SH-SY5Y (cell line): ENCODE data around the gene CHI3L1.

ENCODE experiments used
- GATA2 ChIP-seq: IDR thresholded peaks from 2 replicates; pipeline ENCODE4 v1.6.1; 2011; ENCODE audit warnings: mild to moderate bottlenecking, low read depth, low read length
- GATA3 ChIP-seq: IDR thresholded peaks from 2 replicates; pipeline ENCODE4 v1.6.1; 2011; ENCODE audit warnings: low read depth, mild to moderate bottlenecking, low read length, moderate library complexity

DNA sequence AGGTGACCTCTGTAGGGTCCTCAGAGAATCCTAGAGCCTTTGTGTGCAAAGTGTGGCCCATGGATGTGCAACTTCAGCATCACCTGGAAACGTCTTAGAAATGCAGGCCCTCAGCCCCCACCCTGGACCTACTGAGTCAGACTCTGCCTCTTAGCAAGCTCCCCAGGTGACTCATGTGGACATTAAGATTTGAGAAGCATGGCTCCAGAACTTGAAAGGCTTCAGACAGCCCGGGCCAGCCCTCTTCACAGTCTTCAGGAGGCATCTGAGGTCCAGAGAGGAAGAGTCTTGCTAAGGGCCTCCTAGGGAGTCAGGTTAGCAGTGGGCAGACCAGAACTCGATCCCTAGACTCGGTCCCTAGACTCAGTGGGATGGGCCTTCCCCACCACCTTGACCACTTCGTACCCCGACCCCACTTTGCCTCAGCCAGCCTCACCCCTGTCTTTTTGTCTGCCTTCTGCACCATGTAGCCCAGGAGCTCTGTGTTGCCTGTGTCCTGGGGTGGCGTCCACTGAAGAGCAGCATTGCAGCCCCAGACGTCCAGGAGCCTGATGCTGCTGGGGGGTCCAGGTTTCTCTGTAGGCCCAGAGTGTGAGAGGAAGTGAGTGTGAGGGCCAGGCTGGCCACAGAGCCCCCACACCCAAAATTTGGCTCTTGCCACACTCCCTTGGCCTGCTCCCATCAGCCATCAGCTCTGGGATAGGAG lies 15.7 kb downstream of the CHI3L1 start:
- TF ChIP-seq GATA2, result no peak
- no peak for TF ChIP-seq GATA3
